PC-9 (cell line): ENCODE results near the gene OR2M7. TPM values are rescaled to one million over a fixed set of nuclear protein-coding genes. Genes with fewer than 3 reads are reported as not detected.
"Not testable (repeated sequence)": the region's sequence is repeated elsewhere in the genome, so short reads cannot be mapped to it uniquely, and the experiment has no call there.

Experiments used
- BruUV-seq: library from RNA; stranded (reverse); fragments of 400-500 nt; replicated peaks from 2 replicates; lab custom pipeline; 2021; lab: Mats Ljungman, UMichigan
- CTCF ChIA-PET: fragments of 300-600 bp; sonication (Branson Sonifier 250); formaldehyde crosslinking; loops from one replicate; lab custom pipeline; 2022; ENCODE audit warnings: antibody characterized with exemption; lab: Charles Lee
- POLR2A ChIA-PET: fragments of 300-600 bp; sonication (Branson Sonifier 250); formaldehyde crosslinking; loops from one replicate; lab custom pipeline; 2022; ENCODE audit warnings: antibody characterized with exemption; ENCODE audit not compliant: unreplicated experiment; lab: Charles Lee
- DNase-seq, 2 experiments: peaks; one replicate each; pipeline versions ENCODE4 v3.0.0 to v3.0.0-alpha.2; 2015 to 2022; ENCODE audit warnings: mixed read lengths in 1 of 2
- H2AFZ ChIP-seq: fragments of 200-600 bp; sonication (generic); 2 replicates; pipeline ENCODE4 v1.8.1; 2017; ENCODE audit warnings: antibody characterized with exemption
- H3F3A ChIP-seq: fragments of 200-600 bp; sonication (generic); 2 replicates; pipeline ENCODE4 v1.8.1; 2017; ENCODE audit warnings: antibody characterized with exemption, mild to moderate bottlenecking, low read depth; ENCODE audit not compliant: insufficient read depth
- H3K27ac ChIP-seq: fragments of 200-600 bp; sonication (generic); 2 replicates; pipeline ENCODE4 v1.6.1; 2016; ENCODE audit warnings: mixed run types
- H3K27me3 ChIP-seq: fragments of 200-600 bp; sonication (generic); 2 replicates; pipeline ENCODE4 v1.6.1; 2016; ENCODE audit warnings: low read depth, mixed run types; ENCODE audit not compliant: insufficient read depth
- H3K36me3 ChIP-seq: fragments of 200-600 bp; sonication (generic); 2 replicates; pipeline ENCODE4 v1.6.1; 2016; ENCODE audit warnings: low read depth, mixed run types
- H3K4me1 ChIP-seq: fragments of 200-600 bp; sonication (generic); replicated peaks from 2 replicates; pipeline ENCODE4 v1.6.1; 2016; ENCODE audit warnings: mixed run types; ENCODE audit not compliant: insufficient read depth
- H3K4me2 ChIP-seq: fragments of 200-600 bp; sonication (generic); 2 replicates; pipeline ENCODE4 v1.6.1; 2017; ENCODE audit warnings: mixed run types
- H3K4me3 ChIP-seq: fragments of 200-600 bp; sonication (generic); 2 replicates; pipeline ENCODE4 v1.6.1; 2016; ENCODE audit warnings: mixed run types
- H3K79me2 ChIP-seq: fragments of 200-600 bp; sonication (generic); 2 replicates; pipeline ENCODE4 v1.6.1; 2017; ENCODE audit warnings: low read depth, mixed run types
- H3K9me2 ChIP-seq: fragments of 200-600 bp; sonication (generic); 2 replicates; pipeline ENCODE4 v1.8.1; 2017; ENCODE audit warnings: mild to moderate bottlenecking; ENCODE audit not compliant: insufficient read depth
- H3K9me3 ChIP-seq: fragments of 200-600 bp; sonication (generic); 2 replicates; pipeline ENCODE4 v1.8.1; 2016; ENCODE audit warnings: low read depth; ENCODE audit not compliant: insufficient read depth
- H4K20me1 ChIP-seq: fragments of 200-600 bp; sonication (generic); 2 replicates; pipeline ENCODE4 v1.8.1; 2017; ENCODE audit not compliant: insufficient read depth
- CTCF ChIP-seq: fragments of 200-600 bp; sonication (generic); conservative IDR thresholded peaks from 2 replicates; pipeline ENCODE4 v1.6.1; 2017; ENCODE audit warnings: mixed run types, antibody characterized with exemption, mild to moderate bottlenecking, moderate library complexity
- EZH2 ChIP-seq: fragments of 200-600 bp; sonication (generic); IDR thresholded peaks from 2 replicates; pipeline ENCODE4 v1.8.0; 2017; ENCODE audit warnings: antibody characterized with exemption, low read depth
- intact Hi-C: fragments of 100-400 bp; cut with micrococcal nuclease; formaldehyde crosslinking; loops from one replicate; pipeline ENCODE4 v1.10.0; 2022; ENCODE audit not compliant: unreplicated experiment
- total RNA-seq: library from RNA; stranded (reverse); gene quantifications from 2 replicates; pipeline ENCODE4 v1.2.3, GENCODE V29; 2021

OR2M7 gene
- total RNA-seq, 1 experiment from 2014 or later = not detected

DNA sequence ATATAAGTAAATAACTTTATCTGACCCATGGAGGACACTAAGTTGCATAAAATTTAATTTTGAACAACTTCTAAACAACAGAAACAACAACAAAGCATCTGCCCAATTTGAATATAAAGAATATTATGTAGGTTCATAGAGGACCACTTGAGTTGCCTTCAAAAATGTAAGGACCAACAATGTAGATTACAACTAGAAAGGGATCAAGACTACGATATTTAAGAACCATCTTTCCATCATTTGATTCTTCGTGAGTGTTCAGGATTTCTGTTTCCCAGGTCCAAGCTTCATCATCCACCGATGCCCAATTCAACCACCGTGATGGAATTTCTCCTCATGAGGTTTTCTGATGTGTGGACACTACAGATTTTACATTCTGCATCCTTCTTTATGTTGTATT is 24.1 kb upstream of the OR2M7 start, which contains the start of gene OR14C36:
TSS of gene OR14C36 (plus strand) at position 301 of the 400 bp plus-strand sequence. CDS start at position 301, 0 bp downstream.
- no peak within 1 kb of the TSS for H3K27ac ChIP-seq
- intact Hi-C loops = no loop called here
- ChIA-PET CTCF (no interaction called here), POLR2A (no interaction called here)
- no peaks in the 10 kb centered on the region for H3F3A ChIP-seq
- H3K79me2 ChIP-seq = no peaks in the 10 kb centered on the region
- BruUV-seq = no TSS peak
- no peaks in the 10 kb centered on the region for H3K27me3 ChIP-seq
- TF ChIP-seq CTCF (no peak), EZH2 (no peak)
- H2AFZ ChIP-seq = no peak within 1 kb of the TSS
- no peaks in the 10 kb centered on the region for H3K36me3 ChIP-seq
- H4K20me1 ChIP-seq = no peaks in the 10 kb centered on the region
- H3K4me3 ChIP-seq = no peak within 1 kb of the TSS
- H3K9me3 ChIP-seq = no peaks in the 10 kb centered on the region
- no peak within 1 kb of the TSS for H3K4me2 ChIP-seq
- no peaks in the 10 kb centered on the region for H3K4me1 ChIP-seq
- no peaks in the 10 kb centered on the region for H3K9me2 ChIP-seq
- no peak for DNase-seq

GRCh38 chr1:248343451-248343850 is 19.1 kb upstream of the OR2M7 start:
- Histone ChIP-seq H3K9me3 (no peaks in the 10 kb centered on the region), H3K27ac (no peak overlapping the region), H3K4me3 (no peak overlapping the region), H4K20me1 (no peaks in the 10 kb centered on the region), H3K27me3 (no peaks in the 10 kb centered on the region), H3K79me2 (no peaks in the 10 kb centered on the region), H3K9me2 (no peaks in the 10 kb centered on the region), H2AFZ (no peak overlapping the region), H3K4me2 (no peak overlapping the region), H3F3A (no peaks in the 10 kb centered on the region), H3K4me1 (no peaks in the 10 kb centered on the region), H3K36me3 (no peaks in the 10 kb centered on the region)
- intact Hi-C loops = no loop called here
- CTCF ChIA-PET = interaction anchor here (0.7 kb wide), 1 partner anchor 183 kb away, joined by 3 read pairs; no protein-coding TSS in a partner anchor
- BruUV-seq = no TSS peak
- POLR2A ChIA-PET = no interaction called here
- no peak for TF ChIP-seq EZH2
- TF ChIP-seq CTCF = no peak
- DNase-seq = no peak

DNA sequence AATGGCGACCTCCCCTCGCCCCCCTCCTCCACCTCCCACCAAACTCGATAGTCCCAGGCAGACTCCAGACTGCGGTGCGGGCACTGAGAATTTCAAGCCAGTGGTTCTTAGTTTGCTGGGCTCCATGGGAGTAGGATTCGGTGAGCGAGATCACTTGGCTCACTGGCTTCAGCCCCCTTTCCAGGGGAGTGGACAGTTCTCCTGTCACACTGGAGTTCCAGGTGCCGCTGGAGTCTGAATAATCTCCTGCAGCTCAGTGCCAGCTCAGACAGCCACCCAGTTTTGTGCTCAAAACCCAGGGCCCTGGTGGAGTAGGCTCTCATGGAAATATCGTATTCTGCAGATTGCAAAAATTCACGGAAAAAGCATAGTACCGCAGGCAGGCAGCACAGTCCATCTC is 7.6 kb downstream of the OR2M7 start:
- Histone ChIP-seq H4K20me1 (no peaks in the 10 kb centered on the region), H3K79me2 (no peaks in the 10 kb centered on the region), H2AFZ (no peak overlapping the region), H3K9me2 (no peaks in the 10 kb centered on the region), H3F3A (no peaks in the 10 kb centered on the region), H3K4me1 (no peaks in the 10 kb centered on the region), H3K36me3 (no peaks in the 10 kb centered on the region), H3K9me3 (no peaks in the 10 kb centered on the region), H3K27ac (no peak overlapping the region), H3K4me3 (no peak overlapping the region), H3K27me3 (no peaks in the 10 kb centered on the region), H3K4me2 (no peak overlapping the region)
- DNase-seq = no peak
- ChIA-PET POLR2A (no interaction called here), CTCF (no interaction called here)
- intact Hi-C loops = no loop called here
- BruUV-seq = no TSS peak
- no peak for TF ChIP-seq EZH2
- no peak for TF ChIP-seq CTCF

DNA sequence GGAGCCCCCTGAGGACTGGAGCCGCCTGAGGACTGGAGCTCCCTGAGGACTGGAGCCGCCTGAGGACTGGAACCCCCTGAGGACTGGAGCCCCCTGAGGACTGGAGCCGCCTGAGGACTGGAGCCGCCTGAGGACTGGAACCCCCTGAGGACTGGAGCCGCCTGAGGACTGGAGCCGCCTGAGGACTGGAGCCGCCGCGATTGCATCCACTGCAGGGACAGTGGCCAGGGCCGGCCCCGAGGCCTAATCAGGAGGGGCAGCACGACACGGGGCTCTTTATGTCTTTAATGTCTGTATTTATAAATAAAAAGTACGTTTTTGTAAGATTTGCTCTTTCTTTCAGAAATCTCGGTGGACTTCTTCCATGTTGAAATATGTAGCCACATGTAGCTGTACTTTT is 17.6 kb downstream of the OR2M7 start:
- BruUV-seq, H3K79me2 ChIP-seq, H3K27ac ChIP-seq, intact Hi-C loops, H4K20me1 ChIP-seq, H3K9me2 ChIP-seq, H3F3A ChIP-seq, POLR2A ChIA-PET, H3K36me3 ChIP-seq, H3K4me3 ChIP-seq, H3K4me2 ChIP-seq, DNase-seq, CTCF ChIA-PET, H3K27me3 ChIP-seq, H2AFZ ChIP-seq, H3K4me1 ChIP-seq, H3K9me3 ChIP-seq: not testable (repeated sequence)
